SU-DHL-6 (cell line): Measurements from ENCODE around the gene PKIB.

Experiments used
- EZH2phosphoT487 ChIP-seq: fragments of 200-600 bp; sonication (generic), shearing (Covaris generic); conservative IDR thresholded peaks from 2 replicates; pipeline ENCODE4 v1.6.1; 2018; ENCODE audit warnings: mild to moderate bottlenecking, antibody characterized with exemption, low read length, moderate library complexity, mixed read lengths
- TF ChIP-seq, protein P1 (sequence below): fragments of 200-600 bp; sonication (generic); IDR thresholded peaks from one replicate; pipeline ENCODE4 v1.5.1; 2017; ENCODE audit warnings: antibody characterized with exemption, mild to moderate bottlenecking, low read length, moderate library complexity; ENCODE audit not compliant: insufficient read depth, poor library complexity, severe bottlenecking

DNA sequence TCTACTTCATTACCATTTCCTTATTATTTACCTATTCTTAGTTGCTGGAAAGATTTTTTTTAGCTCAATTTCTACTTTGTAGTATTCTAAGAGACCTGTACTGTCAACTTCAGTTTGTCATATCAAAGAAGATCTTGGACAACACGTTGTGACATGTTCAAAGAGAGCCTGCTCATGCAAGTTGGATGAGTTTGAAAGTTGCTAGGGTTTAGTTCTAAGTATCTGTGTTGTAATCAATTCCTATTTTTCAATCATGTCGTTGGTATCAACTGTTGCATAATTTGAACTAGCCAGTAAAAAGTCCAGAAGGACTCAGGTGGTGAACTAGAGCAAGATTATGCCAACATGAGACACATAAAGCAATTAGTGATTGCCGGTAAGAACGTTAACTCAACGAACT is 30.2 kb downstream of the PKIB start:
- TF ChIP-seq, protein P1, sequence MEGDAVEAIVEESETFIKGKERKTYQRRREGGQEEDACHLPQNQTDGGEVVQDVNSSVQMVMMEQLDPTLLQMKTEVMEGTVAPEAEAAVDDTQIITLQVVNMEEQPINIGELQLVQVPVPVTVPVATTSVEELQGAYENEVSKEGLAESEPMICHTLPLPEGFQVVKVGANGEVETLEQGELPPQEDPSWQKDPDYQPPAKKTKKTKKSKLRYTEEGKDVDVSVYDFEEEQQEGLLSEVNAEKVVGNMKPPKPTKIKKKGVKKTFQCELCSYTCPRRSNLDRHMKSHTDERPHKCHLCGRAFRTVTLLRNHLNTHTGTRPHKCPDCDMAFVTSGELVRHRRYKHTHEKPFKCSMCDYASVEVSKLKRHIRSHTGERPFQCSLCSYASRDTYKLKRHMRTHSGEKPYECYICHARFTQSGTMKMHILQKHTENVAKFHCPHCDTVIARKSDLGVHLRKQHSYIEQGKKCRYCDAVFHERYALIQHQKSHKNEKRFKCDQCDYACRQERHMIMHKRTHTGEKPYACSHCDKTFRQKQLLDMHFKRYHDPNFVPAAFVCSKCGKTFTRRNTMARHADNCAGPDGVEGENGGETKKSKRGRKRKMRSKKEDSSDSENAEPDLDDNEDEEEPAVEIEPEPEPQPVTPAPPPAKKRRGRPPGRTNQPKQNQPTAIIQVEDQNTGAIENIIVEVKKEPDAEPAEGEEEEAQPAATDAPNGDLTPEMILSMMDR = no peak
- TF ChIP-seq EZH2phosphoT487 = no peak
